Measurements from ENCODE around the gene CACNA1C.

DNA sequence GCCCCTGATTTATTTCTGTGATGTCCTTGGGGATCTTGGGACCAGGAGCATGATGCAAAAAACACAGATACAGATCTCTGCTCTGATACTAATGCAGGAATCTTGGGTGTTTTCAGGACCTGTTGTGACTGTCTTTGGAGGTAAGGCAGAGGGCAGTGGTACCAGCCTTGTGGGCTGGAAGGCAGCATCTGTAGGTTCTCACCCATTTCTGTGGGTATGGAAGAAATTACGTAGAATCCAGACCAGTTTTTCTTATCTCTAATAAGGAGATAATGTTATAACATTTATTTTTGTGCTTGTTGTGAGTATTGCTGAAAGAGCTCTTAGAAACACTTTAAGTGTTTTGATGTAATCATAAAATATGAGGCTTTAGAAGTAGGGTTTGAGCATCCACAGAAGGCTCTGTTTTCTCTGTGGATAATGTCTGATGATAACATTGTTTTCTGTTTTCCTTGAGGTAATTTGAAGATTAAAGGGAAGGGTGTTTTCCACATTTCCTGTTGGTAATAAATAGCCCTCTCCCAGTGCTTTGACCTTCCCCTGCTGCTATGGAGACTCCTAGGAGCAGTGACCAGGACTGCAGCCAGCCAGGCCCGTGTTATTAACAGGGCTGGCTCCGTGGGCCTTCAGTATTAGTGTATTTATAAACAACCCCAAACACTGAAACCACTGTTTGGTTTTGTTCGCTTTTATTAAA, 39.1 kb upstream of the CACNA1C start:
- TF ChIP-seq, protein P1, sequence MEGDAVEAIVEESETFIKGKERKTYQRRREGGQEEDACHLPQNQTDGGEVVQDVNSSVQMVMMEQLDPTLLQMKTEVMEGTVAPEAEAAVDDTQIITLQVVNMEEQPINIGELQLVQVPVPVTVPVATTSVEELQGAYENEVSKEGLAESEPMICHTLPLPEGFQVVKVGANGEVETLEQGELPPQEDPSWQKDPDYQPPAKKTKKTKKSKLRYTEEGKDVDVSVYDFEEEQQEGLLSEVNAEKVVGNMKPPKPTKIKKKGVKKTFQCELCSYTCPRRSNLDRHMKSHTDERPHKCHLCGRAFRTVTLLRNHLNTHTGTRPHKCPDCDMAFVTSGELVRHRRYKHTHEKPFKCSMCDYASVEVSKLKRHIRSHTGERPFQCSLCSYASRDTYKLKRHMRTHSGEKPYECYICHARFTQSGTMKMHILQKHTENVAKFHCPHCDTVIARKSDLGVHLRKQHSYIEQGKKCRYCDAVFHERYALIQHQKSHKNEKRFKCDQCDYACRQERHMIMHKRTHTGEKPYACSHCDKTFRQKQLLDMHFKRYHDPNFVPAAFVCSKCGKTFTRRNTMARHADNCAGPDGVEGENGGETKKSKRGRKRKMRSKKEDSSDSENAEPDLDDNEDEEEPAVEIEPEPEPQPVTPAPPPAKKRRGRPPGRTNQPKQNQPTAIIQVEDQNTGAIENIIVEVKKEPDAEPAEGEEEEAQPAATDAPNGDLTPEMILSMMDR (IDR thresholded peaks at IDR 0.05), result no peak
- TF ChIP-seq POLR2AphosphoS5 (IDR thresholded peaks at IDR 0.05), result no peak
